Raji (cell line): ENCODE data around the gene PLBD2.

ENCODE experiments used
- POLR2A ChIP-seq: IDR thresholded peaks from 2 replicates; pipeline ENCODE4 v1.6.1; 2011; ENCODE audit warnings: low read depth, low read length, control low read depth; ENCODE audit not compliant: insufficient read depth

PLBD2 gene

GRCh38 chr12:113359133-113359938 lies 949 bp downstream of the PLBD2 start:
- TF ChIP-seq POLR2A: no peak

- TF ChIP-seq POLR2A: no peak
Observed at GRCh38 chr12:113359939-113360748, 1.8 kb downstream of the PLBD2 start.

- TF ChIP-seq POLR2A: no peak
Observed at GRCh38 chr12:113361574-113362370, 3.4 kb downstream of the PLBD2 start.

- no peak for TF ChIP-seq POLR2A
Observed at GRCh38 chr12:113364698-113365097, 6.3 kb downstream of the PLBD2 start.

DNA sequence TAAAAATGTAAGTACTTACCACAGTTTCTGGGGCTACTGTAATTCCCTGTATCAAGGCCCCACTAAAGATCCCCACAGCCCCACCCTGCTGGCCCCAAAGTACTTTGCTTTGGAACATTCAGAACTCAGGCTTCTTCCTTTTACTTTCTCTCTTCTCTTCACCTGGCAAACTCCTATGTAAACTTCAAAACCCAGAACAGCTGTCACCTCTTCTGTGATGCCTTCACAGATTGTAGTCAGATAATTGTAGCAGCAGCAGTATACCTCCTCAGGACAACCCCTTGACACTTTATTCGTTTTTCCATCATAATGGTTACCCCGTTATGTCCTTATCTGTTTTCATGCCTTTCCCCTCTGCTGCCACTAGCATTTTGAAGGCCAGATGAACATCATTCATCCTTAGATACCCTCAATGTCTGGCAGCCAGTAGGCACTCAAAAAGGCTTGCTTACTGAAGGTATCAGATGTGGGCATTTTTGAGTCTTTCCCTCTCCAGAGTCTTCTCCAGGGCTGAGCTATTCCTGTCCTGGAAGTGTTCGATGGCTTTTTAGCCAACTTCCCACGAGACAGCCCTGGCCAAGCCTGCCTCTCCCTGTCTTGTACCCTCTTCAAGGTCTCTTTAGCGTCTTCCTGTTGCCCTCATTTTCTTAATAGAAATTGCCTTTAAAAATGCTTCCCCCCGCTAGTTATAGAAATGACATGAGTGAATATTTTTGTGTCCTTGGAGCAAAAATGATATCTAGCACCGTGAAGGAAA lies 7.4 kb downstream of the PLBD2 start:
- no peak for TF ChIP-seq POLR2A

GRCh38 chr12:113366827-113367226 lies 8.4 kb downstream of the PLBD2 start:
- TF ChIP-seq POLR2A: no peak

DNA sequence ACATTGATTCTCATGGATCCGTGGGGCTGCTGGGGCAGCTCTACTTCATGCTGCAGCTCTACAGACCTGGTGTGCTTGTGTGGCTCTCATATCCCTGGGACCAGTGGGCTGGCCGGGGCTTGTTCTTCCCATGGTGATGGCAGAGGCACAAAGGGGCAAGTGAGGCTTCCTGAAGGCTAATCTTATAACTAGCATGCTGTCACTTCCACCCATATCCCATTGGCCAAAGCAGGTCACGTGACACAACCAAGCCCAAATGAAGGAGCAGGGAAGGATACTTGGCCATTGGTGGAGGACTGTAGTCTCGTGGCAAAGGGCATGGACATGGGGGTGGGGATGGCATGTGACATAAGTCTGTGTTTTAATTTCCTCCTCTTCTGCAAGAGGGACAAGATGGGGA lies 9.9 kb downstream of the PLBD2 start:
- no peak for TF ChIP-seq POLR2A

GRCh38 chr12:113369391-113369985 lies 11.1 kb downstream of the PLBD2 start:
- no peak for TF ChIP-seq POLR2A

DNA sequence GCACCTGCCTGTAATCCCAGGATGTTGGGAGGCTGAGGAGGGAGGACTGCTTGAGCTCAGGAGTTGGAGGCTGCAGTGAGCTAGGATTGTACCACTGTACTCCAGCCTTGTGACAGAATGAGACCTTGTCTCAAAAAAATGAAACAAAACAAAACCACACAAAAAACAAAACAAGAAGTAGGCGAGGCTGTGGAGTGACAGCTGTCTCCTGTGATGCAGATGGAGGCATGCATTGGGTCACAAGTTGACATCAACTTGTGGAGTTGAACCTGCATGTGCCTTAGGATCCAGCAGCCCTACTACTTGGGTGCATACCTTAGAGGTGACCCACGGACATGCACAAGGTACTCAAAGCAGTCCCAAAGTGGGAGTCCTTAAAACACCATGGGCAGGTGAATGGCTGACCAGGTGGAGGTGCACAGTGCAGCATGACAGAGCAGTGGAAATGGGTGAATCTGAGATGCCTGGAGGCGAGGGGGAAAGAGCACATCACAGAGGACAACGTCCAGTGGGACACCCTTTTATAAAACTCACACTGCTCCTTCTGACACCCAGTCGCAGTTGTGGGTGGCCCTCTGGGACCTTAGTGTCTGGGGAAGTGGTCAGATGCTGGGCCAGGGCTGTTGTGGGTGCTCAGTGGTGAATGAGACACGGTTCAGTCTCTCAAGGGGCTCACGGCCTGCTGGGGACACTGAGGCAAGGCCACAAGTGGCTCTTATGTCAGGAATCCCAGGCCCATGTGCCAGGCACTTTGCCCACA lies 12.7 kb downstream of the PLBD2 start:
- TF ChIP-seq POLR2A: no peak

- TF ChIP-seq POLR2A: no peak
Observed at GRCh38 chr12:113371808-113372207, 13.4 kb downstream of the PLBD2 start.

GRCh38 chr12:113372371-113372770 lies 14.0 kb downstream of the PLBD2 start:
- no peak for TF ChIP-seq POLR2A

GRCh38 chr12:113373440-113373839 lies 15.1 kb downstream of the PLBD2 start:
- TF ChIP-seq POLR2A: no peak

- no peak for TF ChIP-seq POLR2A
Observed at GRCh38 chr12:113373969-113374368, 15.6 kb downstream of the PLBD2 start.
